ENCODE measurements around the gene LYPD1. TPM values are rescaled to one million over a fixed set of nuclear protein-coding genes. Genes with fewer than 3 reads are reported as not detected.

The LYPD1 gene
- polyA plus RNA-seq, 4 donors = 0.81 to 0.87 TPM; not detected in 2

GRCh38 chr2:132676999-132677398 lies 7.0 kb upstream of the LYPD1 start:
- no peaks in the 10 kb centered on the region for H3K9me3 ChIP-seq (ENCODE audit: control insufficient read depth in 2 of 2, insufficient read depth in 1 of 2, low read depth in 1 of 2, low read length in 1 of 2)
- no peaks in the 10 kb centered on the region for H3K4me1 ChIP-seq (ENCODE audit: control insufficient read depth in 3 of 3, insufficient read depth in 2 of 3, low read depth in 1 of 3, low read length in 2 of 3)
- H3K27ac ChIP-seq (ENCODE audit: low read depth in 1 of 3, low read length in 2 of 3) = no peak overlapping the region
- peaks cover 0 to 3% (median 0%) of the 10 kb centered on the region in 3 donors for H3K27me3 ChIP-seq (ENCODE audit: control insufficient read depth in 3 of 3, insufficient read depth in 3 of 3, low read length in 3 of 3)
- no peak for DNase-seq
- no peaks in the 10 kb centered on the region for H3K36me3 ChIP-seq (ENCODE audit: control insufficient read depth in 3 of 3, insufficient read depth in 2 of 3, low read depth in 1 of 3, low read length in 3 of 3)
- no peak for FAIRE-seq
- 22 to 53% (median 26%) methylated on average over 2 of the region's 2 CpGs for WGBS, 3 donors
- no peak overlapping the region for H3K4me3 ChIP-seq (ENCODE audit: low read depth in 1 of 3, low read length in 3 of 3)

GRCh38 chr2:132671151-132671835 lies 1.3 kb upstream of the LYPD1 start:
- H3K9me3 ChIP-seq (ENCODE audit: control insufficient read depth in 2 of 2, insufficient read depth in 1 of 2, low read depth in 1 of 2, low read length in 1 of 2) = no peaks in the 10 kb centered on the region
- H3K4me1 ChIP-seq (ENCODE audit: control insufficient read depth in 3 of 3, insufficient read depth in 2 of 3, low read depth in 1 of 3, low read length in 2 of 3) = peaks cover 0 to 9% (median 3%) of the 10 kb centered on the region in 3 donors
- WGBS, 3 donors = 5 to 18% (median 15%) methylated on average over 22 to 23 of the region's 23 CpGs
- peak in 1 of 2 donors; percentile 30 for DNase-seq
- H3K36me3 ChIP-seq (ENCODE audit: control insufficient read depth in 3 of 3, insufficient read depth in 2 of 3, low read depth in 1 of 3, low read length in 3 of 3) = no peaks in the 10 kb centered on the region
- peak overlapping the region in 2 of 3 donors; percentile 32 to 44 for H3K4me3 ChIP-seq (ENCODE audit: low read depth in 1 of 3, low read length in 3 of 3)
- no peak overlapping the region for H3K27ac ChIP-seq (ENCODE audit: low read depth in 1 of 3, low read length in 2 of 3)
- no peak for FAIRE-seq
- peaks cover 8 to 44% (median 15%) of the 10 kb centered on the region in 3 donors for H3K27me3 ChIP-seq (ENCODE audit: control insufficient read depth in 3 of 3, insufficient read depth in 3 of 3, low read length in 3 of 3)

- H3K9me3 ChIP-seq (ENCODE audit: control insufficient read depth in 2 of 2, insufficient read depth in 1 of 2, low read depth in 1 of 2, low read length in 1 of 2) = no peaks in the 10 kb centered on the region
- H3K4me3 ChIP-seq (ENCODE audit: low read depth in 1 of 3, low read length in 3 of 3) = peak overlapping the region in 2 of 3 donors; percentile 32 to 44
- H3K27me3 ChIP-seq (ENCODE audit: control insufficient read depth in 3 of 3, insufficient read depth in 3 of 3, low read length in 3 of 3) = peaks cover 8 to 46% (median 15%) of the 10 kb centered on the region in 3 donors
- H3K27ac ChIP-seq (ENCODE audit: low read depth in 1 of 3, low read length in 2 of 3) = no peak overlapping the region
- H3K4me1 ChIP-seq (ENCODE audit: control insufficient read depth in 3 of 3, insufficient read depth in 2 of 3, low read depth in 1 of 3, low read length in 2 of 3) = peaks cover 0 to 9% (median 3%) of the 10 kb centered on the region in 3 donors
- DNase-seq = peak; percentile 9 to 62
- FAIRE-seq = no peak
- WGBS, 3 donors = 1 to 3% (median 1%) methylated on average over 35 to 44 of the region's 44 CpGs
- no peaks in the 10 kb centered on the region for H3K36me3 ChIP-seq (ENCODE audit: control insufficient read depth in 3 of 3, insufficient read depth in 2 of 3, low read depth in 1 of 3, low read length in 3 of 3)
Observed at GRCh38 chr2:132670496-132671150, 618 bp upstream of the LYPD1 start.

GRCh38 chr2:132668987-132669907 lies 758 bp downstream of the LYPD1 start:
- H3K4me1 ChIP-seq (ENCODE audit: control insufficient read depth in 3 of 3, insufficient read depth in 2 of 3, low read depth in 1 of 3, low read length in 2 of 3) = peaks cover 0 to 9% (median 3%) of the 10 kb centered on the region in 3 donors
- H3K27ac ChIP-seq (ENCODE audit: low read depth in 1 of 3, low read length in 2 of 3) = no peak overlapping the region
- peak overlapping the region in 2 of 3 donors; percentile 32 to 44 for H3K4me3 ChIP-seq (ENCODE audit: low read depth in 1 of 3, low read length in 3 of 3)
- no peak for FAIRE-seq
- DNase-seq = peak in 1 of 2 donors; percentile 46
- no peaks in the 10 kb centered on the region for H3K9me3 ChIP-seq (ENCODE audit: control insufficient read depth in 2 of 2, insufficient read depth in 1 of 2, low read depth in 1 of 2, low read length in 1 of 2)
- peaks cover 8 to 46% (median 15%) of the 10 kb centered on the region in 3 donors for H3K27me3 ChIP-seq (ENCODE audit: control insufficient read depth in 3 of 3, insufficient read depth in 3 of 3, low read length in 3 of 3)
- WGBS, 3 donors = 2 to 5% (median 2%) methylated on average over 75 to 80 of the region's 80 CpGs
- H3K36me3 ChIP-seq (ENCODE audit: control insufficient read depth in 3 of 3, insufficient read depth in 2 of 3, low read depth in 1 of 3, low read length in 3 of 3) = no peaks in the 10 kb centered on the region

- peak overlapping the region in 1 of 3 donors; percentile 4 for H3K4me3 ChIP-seq (ENCODE audit: low read depth in 1 of 3, low read length in 3 of 3)
- no peak for FAIRE-seq
Observed at GRCh38 chr2:132668189-132668823, 1.7 kb downstream of the LYPD1 start.

GRCh38 chr2:132667706-132668105 lies 2.3 kb downstream of the LYPD1 start:
- Histone ChIP-seq H3K27me3 (ENCODE audit: control insufficient read depth in 3 of 3, insufficient read depth in 3 of 3, low read length in 3 of 3) (peaks cover 8 to 46% (median 15%) of the 10 kb centered on the region in 3 donors), H3K4me1 (ENCODE audit: control insufficient read depth in 3 of 3, insufficient read depth in 2 of 3, low read depth in 1 of 3, low read length in 2 of 3) (peaks cover 0 to 9% (median 3%) of the 10 kb centered on the region in 3 donors), H3K27ac (ENCODE audit: low read depth in 1 of 3, low read length in 2 of 3) (no peak overlapping the region), H3K4me3 (ENCODE audit: low read depth in 1 of 3, low read length in 3 of 3) (no peak overlapping the region), H3K36me3 (ENCODE audit: control insufficient read depth in 3 of 3, insufficient read depth in 2 of 3, low read depth in 1 of 3, low read length in 3 of 3) (no peaks in the 10 kb centered on the region), H3K9me3 (ENCODE audit: control insufficient read depth in 2 of 2, insufficient read depth in 1 of 2, low read depth in 1 of 2, low read length in 1 of 2) (no peaks in the 10 kb centered on the region)
- 47 to 75% (median 63%) methylated on average over 1 of the region's 1 CpG for WGBS, 3 donors
- DNase-seq = no peak
- FAIRE-seq = no peak

More at GRCh38 chr2:132668189-132668823, 1.7 kb downstream of the LYPD1 start:
- H3K27ac ChIP-seq (ENCODE audit: low read depth in 1 of 3, low read length in 2 of 3) = no peak overlapping the region
- no peaks in the 10 kb centered on the region for H3K36me3 ChIP-seq (ENCODE audit: control insufficient read depth in 3 of 3, insufficient read depth in 2 of 3, low read depth in 1 of 3, low read length in 3 of 3)
- peaks cover 8 to 46% (median 15%) of the 10 kb centered on the region in 3 donors for H3K27me3 ChIP-seq (ENCODE audit: control insufficient read depth in 3 of 3, insufficient read depth in 3 of 3, low read length in 3 of 3)
- DNase-seq = peak in 1 of 2 donors; percentile 15
- WGBS, 3 donors = 5 to 7% (median 6%) methylated on average over 24 to 25 of the region's 25 CpGs
- H3K4me1 ChIP-seq (ENCODE audit: control insufficient read depth in 3 of 3, insufficient read depth in 2 of 3, low read depth in 1 of 3, low read length in 2 of 3) = peaks cover 0 to 9% (median 3%) of the 10 kb centered on the region in 3 donors
- no peaks in the 10 kb centered on the region for H3K9me3 ChIP-seq (ENCODE audit: control insufficient read depth in 2 of 2, insufficient read depth in 1 of 2, low read depth in 1 of 2, low read length in 1 of 2)

- no peaks in the 10 kb centered on the region for H3K9me3 ChIP-seq (ENCODE audit: control insufficient read depth in 2 of 2, insufficient read depth in 1 of 2, low read depth in 1 of 2, low read length in 1 of 2)
- no peaks in the 10 kb centered on the region for H3K36me3 ChIP-seq (ENCODE audit: control insufficient read depth in 3 of 3, insufficient read depth in 2 of 3, low read depth in 1 of 3, low read length in 3 of 3)
- H3K27me3 ChIP-seq (ENCODE audit: control insufficient read depth in 3 of 3, insufficient read depth in 3 of 3, low read length in 3 of 3) = peaks cover 5 to 38% (median 18%) of the 10 kb centered on the region in 3 donors
- no peak for DNase-seq
- H3K4me3 ChIP-seq (ENCODE audit: low read depth in 1 of 3, low read length in 3 of 3) = no peak overlapping the region
- no peak overlapping the region for H3K27ac ChIP-seq (ENCODE audit: low read depth in 1 of 3, low read length in 2 of 3)
- no peak for FAIRE-seq
- peaks cover 0 to 3% (median 3%) of the 10 kb centered on the region in 3 donors for H3K4me1 ChIP-seq (ENCODE audit: control insufficient read depth in 3 of 3, insufficient read depth in 2 of 3, low read depth in 1 of 3, low read length in 2 of 3)
- WGBS, 3 donors = 52 to 75% (median 58%) methylated on average over 4 of the region's 4 CpGs
Observed at GRCh38 chr2:132665401-132666140, 4.4 kb downstream of the LYPD1 start.
